Kidney (tissue), 14 donors: Measurements from ENCODE around the gene ILDR2. TPM values are rescaled to one million over a fixed set of nuclear protein-coding genes. Genes with fewer than 3 reads are reported as not detected.
A peak's percentile ranks its signal among the peaks of the same experiment; 100 is the strongest.

ENCODE experiments used
- DNase-seq, 5 donors: peaks; one replicate each; pipeline ENCODE4 v3.0.0-alpha.2; 2013 to 2020
- FAIRE-seq: peaks from 2 replicates; lab custom pipeline; 2012; peaks lifted over from hg19 to GRCh38; lab: Jason Lieb, UNC
- H3K27ac ChIP-seq, 2 donors: one replicate each; pipeline ENCODE4 v1.7.0; 2013; ENCODE audit warnings: low read depth in 2 of 2, low read length in 2 of 2, inconsistent platforms in 1 of 2
- H3K27me3 ChIP-seq: one replicate; pipeline ENCODE4 v1.7.1; 2013; ENCODE audit warnings: low read length, inconsistent platforms; ENCODE audit not compliant: control insufficient read depth, insufficient read depth
- H3K36me3 ChIP-seq, 3 donors: one replicate each; pipeline versions ENCODE4 v1.7.0 to v1.7.1; 2013; ENCODE audit warnings: low read length in 3 of 3, control low read depth in 1 of 3, inconsistent platforms in 1 of 3; ENCODE audit not compliant: insufficient read depth in 3 of 3, control insufficient read depth in 2 of 3
- H3K4me1 ChIP-seq, 3 donors: one replicate each; pipeline versions ENCODE4 v1.7.0 to v1.7.1; 2013; ENCODE audit warnings: low read length in 3 of 3, inconsistent platforms in 1 of 3, low read depth in 1 of 3; ENCODE audit not compliant: control insufficient read depth in 2 of 3, insufficient read depth in 2 of 3
- H3K4me3 ChIP-seq, 3 donors: one replicate each; pipeline versions ENCODE4 v1.7.0 to v1.8.1; 2013; ENCODE audit warnings: low read length in 3 of 3, control low read depth in 1 of 3, inconsistent platforms in 1 of 3
- H3K9ac ChIP-seq, 3 donors: one replicate each; pipeline versions ENCODE4 v1.7.0 to v1.7.1; 2013; ENCODE audit warnings: low read length in 3 of 3, control low read depth in 1 of 3, inconsistent platforms in 1 of 3
- H3K9me3 ChIP-seq, 3 donors: one replicate each; pipeline versions ENCODE4 v1.7.0 to v1.7.1; 2013; ENCODE audit warnings: low read length in 3 of 3, control low read depth in 1 of 3, inconsistent platforms in 1 of 3; ENCODE audit not compliant: control insufficient read depth in 2 of 3, insufficient read depth in 1 of 3
- intact Hi-C: fragments of 100-400 bp; cut with DNase I; formaldehyde crosslinking; loops from one replicate; pipeline ENCODE4 v1.11.1; 2022
- polyA plus RNA-seq: library from polyadenylated mRNA; stranded (reverse); fragments of 350-450 nt; fragmentation: Illumina TruSeq; extraction: RNeasy Lipid Tissue Mini Kit (QIAGEN cat#74804); gene quantifications from one replicate; pipeline ENCODE4 v1.2.3, GENCODE V29; 2014; ENCODE audit warnings: low read depth, low replicate concordance; ENCODE audit not compliant: insufficient read depth
- total RNA-seq: library from RNA; stranded (reverse); fragmentation: NEBNext Ultra II Directional; extraction: Animal tissue kit (Norgen Biotek cat#: 25700); gene quantifications from one replicate; pipeline ENCODE4 v1.2.1, GENCODE V29; 2021
- TF ChIP-seq, protein P1 (sequence below): IDR thresholded peaks from 3 replicates; pipeline ENCODE4 v1.5.1; 2012; ENCODE audit warnings: mild to moderate bottlenecking, moderate library complexity, borderline replicate concordance; ENCODE audit not compliant: insufficient read depth; ENCODE audit errors: extremely low read depth
- donor health status: control.
- donor health status: control.
- donor health status: control.
- donor health status: control.
- donor health status: control.
- donor health status: DM: yes; HTN: yes; CAD: no.
- donor health status: Normal renal cell carcinoma (clear cell type).

ILDR2 gene
- total and polyA plus RNA-seq, 2 donors from 2014 or later: 1.5 to 5.9 TPM

DNA sequence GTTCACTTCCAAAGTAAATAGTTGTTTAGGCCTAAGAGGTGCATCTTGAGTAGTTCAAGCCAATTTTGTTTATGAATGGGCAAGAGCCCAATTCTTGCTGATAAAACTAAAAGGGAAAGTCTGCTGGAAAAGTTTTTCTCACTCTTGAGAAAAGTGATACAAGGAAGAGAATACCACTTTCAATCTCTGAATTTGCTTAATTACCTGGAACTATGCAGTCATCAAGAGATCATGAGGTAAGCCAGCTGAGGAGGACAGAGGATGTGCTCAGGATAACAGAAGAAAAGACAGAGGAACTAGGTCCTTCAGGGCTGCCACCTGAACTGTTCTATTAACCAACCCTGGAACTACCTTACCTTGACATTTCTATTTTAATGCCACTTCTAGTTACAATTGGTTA, 42.2 kb downstream of the ILDR2 start:
- TF ChIP-seq, protein P1, sequence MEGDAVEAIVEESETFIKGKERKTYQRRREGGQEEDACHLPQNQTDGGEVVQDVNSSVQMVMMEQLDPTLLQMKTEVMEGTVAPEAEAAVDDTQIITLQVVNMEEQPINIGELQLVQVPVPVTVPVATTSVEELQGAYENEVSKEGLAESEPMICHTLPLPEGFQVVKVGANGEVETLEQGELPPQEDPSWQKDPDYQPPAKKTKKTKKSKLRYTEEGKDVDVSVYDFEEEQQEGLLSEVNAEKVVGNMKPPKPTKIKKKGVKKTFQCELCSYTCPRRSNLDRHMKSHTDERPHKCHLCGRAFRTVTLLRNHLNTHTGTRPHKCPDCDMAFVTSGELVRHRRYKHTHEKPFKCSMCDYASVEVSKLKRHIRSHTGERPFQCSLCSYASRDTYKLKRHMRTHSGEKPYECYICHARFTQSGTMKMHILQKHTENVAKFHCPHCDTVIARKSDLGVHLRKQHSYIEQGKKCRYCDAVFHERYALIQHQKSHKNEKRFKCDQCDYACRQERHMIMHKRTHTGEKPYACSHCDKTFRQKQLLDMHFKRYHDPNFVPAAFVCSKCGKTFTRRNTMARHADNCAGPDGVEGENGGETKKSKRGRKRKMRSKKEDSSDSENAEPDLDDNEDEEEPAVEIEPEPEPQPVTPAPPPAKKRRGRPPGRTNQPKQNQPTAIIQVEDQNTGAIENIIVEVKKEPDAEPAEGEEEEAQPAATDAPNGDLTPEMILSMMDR: no peak
- Histone ChIP-seq H3K9ac (no peak overlapping the region), H3K4me1 (no peaks in the 10 kb centered on the region), H3K9me3 (no peaks in the 10 kb centered on the region), H3K27ac (no peak overlapping the region), H3K36me3 (no peaks in the 10 kb centered on the region), H3K4me3 (no peak overlapping the region), H3K27me3 (no peaks in the 10 kb centered on the region)
- intact Hi-C loops: no loop called here
- FAIRE-seq (no peak), DNase-seq (peak in 2 of 5 donors; percentile 44 to 62)

DNA sequence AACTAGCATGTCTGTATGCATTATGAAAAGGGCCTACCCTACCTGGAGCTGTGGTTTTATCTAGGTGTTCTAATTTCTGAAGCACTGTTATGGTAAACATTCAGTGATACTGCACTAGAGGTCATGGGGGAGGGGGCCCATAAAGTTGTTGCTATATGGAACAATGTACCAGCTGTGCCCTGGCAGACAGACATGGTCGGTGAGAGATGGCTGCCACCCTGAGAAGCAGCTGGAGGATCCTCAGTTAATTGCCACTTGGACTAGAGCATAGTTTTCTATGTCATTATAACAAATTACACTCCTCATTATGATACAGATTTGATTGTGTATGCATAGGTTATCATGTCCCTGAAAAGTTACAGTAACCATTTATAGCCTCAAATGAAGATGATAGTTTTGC, 45.4 kb downstream of the ILDR2 start:
- FAIRE-seq (no peak), DNase-seq (no peak)
- Histone ChIP-seq H3K36me3 (no peaks in the 10 kb centered on the region), H3K9ac (no peak overlapping the region), H3K4me1 (no peaks in the 10 kb centered on the region), H3K27ac (no peak overlapping the region), H3K9me3 (no peaks in the 10 kb centered on the region), H3K27me3 (no peaks in the 10 kb centered on the region), H3K4me3 (no peak overlapping the region)
- intact Hi-C loops: no loop called here
- TF ChIP-seq, protein P1: no peak

DNA sequence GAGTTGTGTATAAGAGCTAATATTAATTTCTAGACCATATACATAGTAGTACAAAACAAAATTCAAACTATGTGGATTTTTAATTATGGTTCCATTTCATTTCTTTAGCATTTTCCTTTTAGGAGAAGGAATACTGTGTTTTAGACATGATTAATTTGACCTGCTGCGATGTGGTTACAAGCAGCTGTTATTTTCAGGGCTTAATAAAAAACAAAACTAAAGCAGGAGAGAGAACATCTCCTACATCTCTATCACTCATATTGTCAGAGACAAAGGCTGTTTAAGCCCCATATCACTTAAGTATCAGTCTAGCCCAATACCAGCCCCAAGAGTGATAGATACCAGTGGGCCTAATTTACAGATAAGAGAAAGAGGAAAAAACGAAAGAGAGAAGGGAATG, 47.6 kb downstream of the ILDR2 start:
- FAIRE-seq: no peak
- TF ChIP-seq, protein P1: no peak
- no peaks in the 10 kb centered on the region for H3K9me3 ChIP-seq
- H3K9ac ChIP-seq: no peak overlapping the region
- no peak overlapping the region for H3K27ac ChIP-seq
- H3K36me3 ChIP-seq: no peaks in the 10 kb centered on the region
- no peak for DNase-seq
- no peaks in the 10 kb centered on the region for H3K27me3 ChIP-seq
- intact Hi-C loops: no loop called here
- H3K4me1 ChIP-seq: no peaks in the 10 kb centered on the region
- no peak overlapping the region for H3K4me3 ChIP-seq
